ENCODE measurements around the gene CES3. TPM values are rescaled to one million over a fixed set of nuclear protein-coding genes. Genes with fewer than 3 reads are reported as not detected.

CES3 gene
- total and polyA plus RNA-seq, 9 donors, result 0.45 to 2.3 (median 1.3) TPM

- H3K4me1 ChIP-seq (ENCODE audit: insufficient read depth), result peaks cover 3% of the 10 kb centered on the region
- TF ChIP-seq EP300 (IDR thresholded peaks at IDR 0.05) (no peak), POLR2A (IDR thresholded peaks at IDR 0.05) (no peak), CTCF (IDR thresholded peaks at IDR 0.05) (no peak)
- intact Hi-C loops (cut with DNase I), result no loop called here
- no peak within 1 kb of the TSS for H3K27ac ChIP-seq
- H3K9me3 ChIP-seq, result no peaks in the 10 kb centered on the region
- no peak within 1 kb of the TSS for H3K4me3 ChIP-seq
- 79 to 87% (median 86%) methylated on average over 6 to 7 of the region's 7 CpGs for WGBS, 3 donors
- no peaks in the 10 kb centered on the region for H3K36me3 ChIP-seq
- DNase-seq, result no peak
- H3K27me3 ChIP-seq, result no peaks in the 10 kb centered on the region
These were observed 42.1 kb upstream of the CES3 start, which contains the start of gene CDH16 for GRCh38 chr16:66918803-66919568. CDH16 (minus strand) TSS chr16:66918885; CDS start chr16:66918065, 820 bp downstream.

- Histone ChIP-seq H3K27me3 (no peaks in the 10 kb centered on the region), H3K36me3 (no peaks in the 10 kb centered on the region), H3K27ac (no peak overlapping the region), H3K4me3 (no peak overlapping the region), H3K4me1 (ENCODE audit: insufficient read depth) (peaks cover 5% of the 10 kb centered on the region), H3K9me3 (no peaks in the 10 kb centered on the region)
- no peak for TF ChIP-seq POLR2A (IDR thresholded peaks at IDR 0.05)
- no peak for TF ChIP-seq EP300 (IDR thresholded peaks at IDR 0.05)
- TF ChIP-seq CTCF (IDR thresholded peaks at IDR 0.05), result no peak
- intact Hi-C loops (cut with DNase I), result no loop called here
- no peak for DNase-seq
- WGBS, 3 donors, result 52 to 66% (median 60%) methylated on average over 5 of the region's 5 CpGs
These were observed 41.3 kb upstream of the CES3 start for GRCh38 chr16:66919569-66920298.

- Histone ChIP-seq H3K27ac (no peak overlapping the region), H3K9me3 (no peaks in the 10 kb centered on the region), H3K27me3 (no peaks in the 10 kb centered on the region), H3K4me1 (ENCODE audit: insufficient read depth) (peaks cover 5% of the 10 kb centered on the region), H3K36me3 (no peaks in the 10 kb centered on the region), H3K4me3 (no peak overlapping the region)
- DNase-seq, result no peak
- intact Hi-C loops (cut with DNase I), result no loop called here
- WGBS, 3 donors, result 67 to 72% (median 68%) methylated on average over 2 of the region's 2 CpGs
- TF ChIP-seq POLR2A (IDR thresholded peaks at IDR 0.05) (no peak), EP300 (IDR thresholded peaks at IDR 0.05) (no peak)
These were observed 40.8 kb upstream of the CES3 start for GRCh38 chr16:66920299-66920590.

GRCh38 chr16:66920924-66921680 is 40.0 kb upstream of the CES3 start:
- intact Hi-C loops (cut with DNase I), result no loop called here
- Histone ChIP-seq H3K27me3 (no peaks in the 10 kb centered on the region), H3K4me3 (no peak overlapping the region), H3K27ac (no peak overlapping the region), H3K4me1 (ENCODE audit: insufficient read depth) (peaks cover 7% of the 10 kb centered on the region), H3K9me3 (no peaks in the 10 kb centered on the region), H3K36me3 (no peaks in the 10 kb centered on the region)
- 68 to 82% (median 79%) methylated on average over 9 of the region's 9 CpGs for WGBS, 3 donors
- TF ChIP-seq EP300 (IDR thresholded peaks at IDR 0.05) (no peak), POLR2A (IDR thresholded peaks at IDR 0.05) (no peak), CTCF (IDR thresholded peaks at IDR 0.05) (no peak)
- DNase-seq, result no peak

All from ovary (tissue), 9 donors.